ENCODE data around the gene SAMD3.

DNA sequence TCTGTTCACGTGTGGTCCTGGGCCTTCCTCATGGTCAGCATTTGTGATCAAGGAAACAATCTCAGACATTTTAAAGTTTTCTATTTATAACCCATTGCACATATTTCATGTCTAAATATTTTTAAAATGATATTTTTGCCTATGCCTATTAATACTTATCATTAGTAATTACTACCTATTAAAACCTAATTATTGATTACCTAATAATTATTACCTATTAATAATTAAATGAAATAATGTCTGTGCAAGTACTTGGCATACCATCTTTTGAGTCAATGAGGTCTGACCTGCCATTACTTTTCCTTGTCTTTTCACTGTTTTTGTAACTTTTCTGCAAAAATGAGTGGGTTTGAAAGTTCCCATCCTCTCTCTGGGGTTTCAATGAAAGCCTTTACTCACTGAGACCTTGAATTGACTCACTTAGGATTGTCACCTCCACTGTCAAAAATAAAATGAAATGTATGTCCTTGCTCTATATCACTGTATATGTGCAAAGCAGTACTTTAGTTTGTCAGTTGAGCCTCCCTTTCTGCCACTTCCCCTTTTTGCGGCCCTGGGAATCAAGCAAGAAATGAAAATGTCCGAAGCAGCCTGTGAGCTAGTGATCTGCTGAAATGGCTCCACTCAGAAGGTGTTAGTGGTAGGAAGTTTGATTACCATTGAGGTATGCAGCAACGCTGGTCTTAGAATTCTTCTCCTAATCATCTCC, 116.6 kb downstream of the SAMD3 start:
- TF ChIP-seq, protein P1, sequence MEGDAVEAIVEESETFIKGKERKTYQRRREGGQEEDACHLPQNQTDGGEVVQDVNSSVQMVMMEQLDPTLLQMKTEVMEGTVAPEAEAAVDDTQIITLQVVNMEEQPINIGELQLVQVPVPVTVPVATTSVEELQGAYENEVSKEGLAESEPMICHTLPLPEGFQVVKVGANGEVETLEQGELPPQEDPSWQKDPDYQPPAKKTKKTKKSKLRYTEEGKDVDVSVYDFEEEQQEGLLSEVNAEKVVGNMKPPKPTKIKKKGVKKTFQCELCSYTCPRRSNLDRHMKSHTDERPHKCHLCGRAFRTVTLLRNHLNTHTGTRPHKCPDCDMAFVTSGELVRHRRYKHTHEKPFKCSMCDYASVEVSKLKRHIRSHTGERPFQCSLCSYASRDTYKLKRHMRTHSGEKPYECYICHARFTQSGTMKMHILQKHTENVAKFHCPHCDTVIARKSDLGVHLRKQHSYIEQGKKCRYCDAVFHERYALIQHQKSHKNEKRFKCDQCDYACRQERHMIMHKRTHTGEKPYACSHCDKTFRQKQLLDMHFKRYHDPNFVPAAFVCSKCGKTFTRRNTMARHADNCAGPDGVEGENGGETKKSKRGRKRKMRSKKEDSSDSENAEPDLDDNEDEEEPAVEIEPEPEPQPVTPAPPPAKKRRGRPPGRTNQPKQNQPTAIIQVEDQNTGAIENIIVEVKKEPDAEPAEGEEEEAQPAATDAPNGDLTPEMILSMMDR (IDR thresholded peaks at IDR 0.05; ENCODE audit: control extremely low read depth in 1 of 3, insufficient read depth in 1 of 3, low read depth in 1 of 3, low read length in 3 of 3) = no peak
- TF ChIP-seq, protein P2, sequence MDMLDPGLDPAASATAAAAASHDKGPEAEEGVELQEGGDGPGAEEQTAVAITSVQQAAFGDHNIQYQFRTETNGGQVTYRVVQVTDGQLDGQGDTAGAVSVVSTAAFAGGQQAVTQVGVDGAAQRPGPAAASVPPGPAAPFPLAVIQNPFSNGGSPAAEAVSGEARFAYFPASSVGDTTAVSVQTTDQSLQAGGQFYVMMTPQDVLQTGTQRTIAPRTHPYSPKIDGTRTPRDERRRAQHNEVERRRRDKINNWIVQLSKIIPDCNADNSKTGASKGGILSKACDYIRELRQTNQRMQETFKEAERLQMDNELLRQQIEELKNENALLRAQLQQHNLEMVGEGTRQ (IDR thresholded peaks at IDR 0.05; ENCODE audit: low read length) = no peak
- TF ChIP-seq CHD2 (IDR thresholded peaks at IDR 0.05; ENCODE audit: low read length) = no peak
- TF ChIP-seq RBBP5 (IDR thresholded peaks at IDR 0.05; ENCODE audit: borderline replicate concordance, low read depth, low read length) = no peak
- TF ChIP-seq EZH2 (IDR thresholded peaks at IDR 0.05; ENCODE audit: low read depth, low read length, severe bottlenecking) = no peak
- TF ChIP-seq CHD1 (IDR thresholded peaks at IDR 0.05; ENCODE audit: low read depth, low read length) = no peak
- TF ChIP-seq MAFK (IDR thresholded peaks at IDR 0.05; ENCODE audit: low read depth, low read length) = no peak

Measured in H1 (cell line).